ENCODE results near the gene OSGEP. TPM values are rescaled to one million over a fixed set of nuclear protein-coding genes. Genes with fewer than 3 reads are reported as not detected.
A peak's percentile ranks its signal among the peaks of the same experiment; 100 is the strongest.

Gene OSGEP
- total RNA-seq, 1 donor from 2014 or later, result 66.0 TPM

DNA sequence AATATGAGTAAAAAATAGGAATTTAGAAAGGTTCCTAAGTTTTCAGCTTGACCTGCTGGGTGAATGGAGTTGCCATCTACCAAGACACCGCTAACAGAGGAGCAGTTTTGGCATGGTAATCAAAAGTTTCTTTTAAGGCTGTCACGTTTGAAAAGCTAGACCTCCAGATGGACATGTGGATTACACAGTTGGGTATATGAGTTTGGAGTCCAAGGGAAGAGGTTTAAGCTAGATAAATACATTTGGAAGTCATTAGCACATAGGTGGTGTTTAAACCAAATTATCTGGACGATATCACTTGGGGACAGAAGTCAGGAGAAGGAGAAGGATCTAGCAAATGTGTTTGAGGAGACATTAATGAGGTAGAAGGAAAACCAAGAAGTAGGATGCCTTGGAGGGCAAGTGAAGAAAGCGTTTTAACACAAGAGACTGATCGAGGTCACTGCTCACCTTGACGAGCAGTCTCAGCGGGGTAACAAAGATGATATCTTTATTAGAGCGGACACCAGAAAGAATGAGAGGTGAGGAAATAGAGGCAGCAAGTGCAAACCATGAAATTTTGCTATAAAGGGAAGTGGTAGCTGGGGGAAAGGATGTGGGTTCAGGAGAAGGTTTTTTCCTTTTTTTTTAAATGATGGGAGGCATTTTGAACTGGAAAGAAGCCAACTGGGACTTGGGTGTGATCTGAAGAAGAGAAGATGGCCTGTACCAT, 32.2 kb upstream of the OSGEP start:
- no peaks in the 10 kb centered on the region for H3K36me3 Mint-ChIP-seq (ENCODE audit: low read depth)
- no peaks in the 10 kb centered on the region for H3K27me3 Mint-ChIP-seq (ENCODE audit: low read depth)
- H3K9me3 Mint-ChIP-seq, result no peaks in the 10 kb centered on the region
- H3K4me1 Mint-ChIP-seq (ENCODE audit: low read depth), result peaks cover 45% of the 10 kb centered on the region
- intact Hi-C loops (cut with micrococcal nuclease), result no loop called here
- no peak for DNase-seq (ENCODE audit: low spot score)
- no peak overlapping the region for H3K4me3 Mint-ChIP-seq (ENCODE audit: low read depth)
- no peak overlapping the region for H3K27ac Mint-ChIP-seq

GRCh38 chr14:20485900-20486299, 31.3 kb upstream of the OSGEP start:
- H3K4me3 Mint-ChIP-seq (ENCODE audit: low read depth), result no peak overlapping the region
- no peaks in the 10 kb centered on the region for H3K36me3 Mint-ChIP-seq (ENCODE audit: low read depth)
- H3K27ac Mint-ChIP-seq, result no peak overlapping the region
- no peak for DNase-seq (ENCODE audit: low spot score)
- H3K27me3 Mint-ChIP-seq (ENCODE audit: low read depth), result no peaks in the 10 kb centered on the region
- intact Hi-C loops (cut with micrococcal nuclease), result no loop called here
- H3K9me3 Mint-ChIP-seq, result no peaks in the 10 kb centered on the region
- H3K4me1 Mint-ChIP-seq (ENCODE audit: low read depth), result peaks cover 38% of the 10 kb centered on the region

GRCh38 chr14:20482382-20482781, 27.8 kb upstream of the OSGEP start:
- intact Hi-C loops (cut with micrococcal nuclease), result no loop called here
- H3K9me3 Mint-ChIP-seq, result no peaks in the 10 kb centered on the region
- H3K4me3 Mint-ChIP-seq (ENCODE audit: low read depth), result no peak overlapping the region
- H3K36me3 Mint-ChIP-seq (ENCODE audit: low read depth), result peaks cover 20% of the 10 kb centered on the region
- DNase-seq (ENCODE audit: low spot score), result no peak
- no peaks in the 10 kb centered on the region for H3K27me3 Mint-ChIP-seq (ENCODE audit: low read depth)
- H3K27ac Mint-ChIP-seq, result no peak overlapping the region
- peaks cover 15% of the 10 kb centered on the region for H3K4me1 Mint-ChIP-seq (ENCODE audit: low read depth)

- Mint-ChIP-seq H3K4me1 (ENCODE audit: low read depth) (peaks cover 29% of the 10 kb centered on the region), H3K4me3 (ENCODE audit: low read depth) (no peak overlapping the region), H3K27me3 (ENCODE audit: low read depth) (no peaks in the 10 kb centered on the region), H3K9me3 (no peaks in the 10 kb centered on the region), H3K36me3 (ENCODE audit: low read depth) (peaks cover 55% of the 10 kb centered on the region), H3K27ac (no peak overlapping the region)
- no peak for DNase-seq (ENCODE audit: low spot score)
- intact Hi-C loops (cut with micrococcal nuclease), result no loop called here
Observed at GRCh38 chr14:20478894-20479293, 24.3 kb upstream of the OSGEP start.

- Mint-ChIP-seq H3K27me3 (ENCODE audit: low read depth) (no peaks in the 10 kb centered on the region), H3K9me3 (no peaks in the 10 kb centered on the region), H3K4me3 (ENCODE audit: low read depth) (peak overlapping the region; percentile 51), H3K36me3 (ENCODE audit: low read depth) (peaks cover 68% of the 10 kb centered on the region), H3K27ac (peak overlapping the region; percentile 72), H3K4me1 (ENCODE audit: low read depth) (peaks cover 36% of the 10 kb centered on the region)
- no peak for DNase-seq (ENCODE audit: low spot score)
- intact Hi-C loops (cut with micrococcal nuclease), result loop anchor here (2.0 kb wide), 1 partner anchor 13 kb away; no protein-coding TSS in a partner anchor
Observed at GRCh38 chr14:20477211-20477876, 22.7 kb upstream of the OSGEP start.

DNA sequence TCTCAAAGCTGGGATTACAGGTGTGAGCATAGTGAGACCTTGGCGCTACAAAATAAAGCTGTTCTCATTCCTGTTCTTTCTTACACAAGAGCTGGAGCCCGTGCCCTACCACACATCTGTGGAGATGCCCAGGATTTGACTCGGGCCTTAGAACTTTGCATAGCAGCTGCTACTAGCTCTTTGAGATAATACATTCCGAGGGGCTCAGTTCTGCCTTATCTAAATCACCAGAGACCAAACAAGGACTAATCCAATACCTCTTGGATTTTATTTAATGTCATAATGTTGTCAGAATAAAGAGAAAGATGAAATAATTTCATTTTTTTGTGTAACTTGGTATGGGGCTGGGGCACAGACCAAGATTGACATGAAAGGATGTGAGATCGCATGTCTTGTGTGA, 22.2 kb upstream of the OSGEP start:
- Mint-ChIP-seq H3K4me1 (ENCODE audit: low read depth) (peaks cover 42% of the 10 kb centered on the region), H3K9me3 (no peaks in the 10 kb centered on the region), H3K36me3 (ENCODE audit: low read depth) (peaks cover 73% of the 10 kb centered on the region), H3K4me3 (ENCODE audit: low read depth) (no peak overlapping the region), H3K27me3 (ENCODE audit: low read depth) (no peaks in the 10 kb centered on the region), H3K27ac (peak overlapping the region; percentile 72)
- DNase-seq (ENCODE audit: low spot score), result no peak
- intact Hi-C loops (cut with micrococcal nuclease), result loop anchor here (2.0 kb wide), 1 partner anchor 14 kb away; no protein-coding TSS in a partner anchor

DNA sequence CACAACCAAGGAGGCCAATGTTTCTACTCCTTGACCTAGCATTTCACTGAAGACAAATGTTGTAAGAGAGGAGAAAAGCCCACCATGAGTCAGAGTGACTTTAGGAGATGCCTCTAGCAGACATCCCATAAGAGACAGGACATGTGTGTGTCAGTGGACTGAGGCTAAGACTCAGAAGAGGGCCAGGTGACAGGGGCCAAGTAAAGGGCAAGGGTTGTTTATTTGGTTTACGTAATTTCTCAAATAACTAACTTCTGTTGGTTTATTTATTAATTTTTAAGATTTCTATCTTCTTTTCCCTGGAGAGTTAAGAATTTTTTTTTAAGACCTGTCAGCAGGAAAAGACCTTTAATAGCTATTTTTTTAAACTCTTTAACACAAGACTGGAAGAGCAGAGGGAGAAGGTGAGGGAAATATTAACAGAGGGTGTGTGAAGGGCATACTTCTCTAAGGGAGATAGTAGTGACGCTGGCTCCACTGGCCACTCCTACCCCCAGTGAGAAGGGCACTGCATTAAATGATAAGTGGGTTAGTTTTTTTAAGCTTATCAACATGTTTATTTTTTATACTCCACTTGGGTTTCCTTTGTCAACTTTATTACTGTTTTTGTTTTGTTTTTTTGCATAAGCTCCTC, 18.0 kb upstream of the OSGEP start:
- no peaks in the 10 kb centered on the region for H3K9me3 Mint-ChIP-seq
- H3K36me3 Mint-ChIP-seq (ENCODE audit: low read depth), result peaks cover 66% of the 10 kb centered on the region
- H3K4me1 Mint-ChIP-seq (ENCODE audit: low read depth), result peaks cover 51% of the 10 kb centered on the region
- H3K4me3 Mint-ChIP-seq (ENCODE audit: low read depth), result peak overlapping the region; percentile 65
- DNase-seq (ENCODE audit: low spot score), result no peak
- no peaks in the 10 kb centered on the region for H3K27me3 Mint-ChIP-seq (ENCODE audit: low read depth)
- intact Hi-C loops (cut with micrococcal nuclease), result no loop called here
- peak overlapping the region; percentile 8 for H3K27ac Mint-ChIP-seq

DNA sequence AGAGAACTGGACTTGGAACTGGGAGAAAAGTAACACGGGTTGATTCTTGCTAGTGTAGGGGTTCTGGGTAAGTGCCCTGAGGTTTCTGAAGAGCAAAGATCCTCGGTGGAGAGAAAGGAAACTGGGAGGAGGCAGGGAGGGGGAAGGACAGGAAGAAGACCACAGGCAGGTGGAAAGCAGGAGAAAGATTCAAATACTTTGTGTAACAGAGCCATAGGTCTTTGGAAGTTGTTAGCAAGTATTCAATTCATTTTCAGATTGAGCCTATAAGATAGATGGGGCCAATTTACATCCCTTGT, 15.9 kb upstream of the OSGEP start:
- H3K4me3 Mint-ChIP-seq (ENCODE audit: low read depth), result peak overlapping the region; percentile 94
- H3K27ac Mint-ChIP-seq, result peak overlapping the region; percentile 96
- no peak for DNase-seq (ENCODE audit: low spot score)
- peaks cover 4% of the 10 kb centered on the region for H3K27me3 Mint-ChIP-seq (ENCODE audit: low read depth)
- peaks cover 37% of the 10 kb centered on the region for H3K4me1 Mint-ChIP-seq (ENCODE audit: low read depth)
- intact Hi-C loops (cut with micrococcal nuclease), result no loop called here
- H3K36me3 Mint-ChIP-seq (ENCODE audit: low read depth), result peaks cover 45% of the 10 kb centered on the region
- no peaks in the 10 kb centered on the region for H3K9me3 Mint-ChIP-seq

- Mint-ChIP-seq H3K27me3 (ENCODE audit: low read depth) (peaks cover 4% of the 10 kb centered on the region), H3K4me1 (ENCODE audit: low read depth) (peaks cover 36% of the 10 kb centered on the region), H3K27ac (peak overlapping the region; percentile 96), H3K9me3 (no peaks in the 10 kb centered on the region), H3K36me3 (ENCODE audit: low read depth) (peaks cover 40% of the 10 kb centered on the region), H3K4me3 (ENCODE audit: low read depth) (peak overlapping the region; percentile 94)
- peak; percentile 40 for DNase-seq (ENCODE audit: low spot score)
- intact Hi-C loops (cut with micrococcal nuclease), result loop anchor here (1.0 to 2.0 kb wide), 4 partner anchors 9 to 139 kb away; partner anchors contain the start of genes APEX1, PARP2 and PIP4P1
Observed at GRCh38 chr14:20469890-20470602, 15.4 kb upstream of the OSGEP start.

GRCh38 chr14:20469242-20469889, 14.8 kb upstream of the OSGEP start, which contains the start of gene PNP:
PNP (plus strand) TSS chr14:20469406; CDS start chr14:20469525, 119 bp downstream.
- peak; percentile 86 for DNase-seq (ENCODE audit: low spot score)
- Mint-ChIP-seq H3K4me3 (ENCODE audit: low read depth) (peak within 1 kb of the TSS; percentile 94), H3K36me3 (ENCODE audit: low read depth) (peaks cover 33% of the 10 kb centered on the region), H3K4me1 (ENCODE audit: low read depth) (peaks cover 32% of the 10 kb centered on the region), H3K27ac (peak within 1 kb of the TSS; percentile 96), H3K9me3 (no peaks in the 10 kb centered on the region), H3K27me3 (ENCODE audit: low read depth) (peaks cover 4% of the 10 kb centered on the region)
- intact Hi-C loops (cut with micrococcal nuclease), result loop anchor here (1.0 to 2.0 kb wide), 4 partner anchors 8 to 139 kb away; partner anchors contain the start of genes APEX1, PARP2 and PIP4P1

DNA sequence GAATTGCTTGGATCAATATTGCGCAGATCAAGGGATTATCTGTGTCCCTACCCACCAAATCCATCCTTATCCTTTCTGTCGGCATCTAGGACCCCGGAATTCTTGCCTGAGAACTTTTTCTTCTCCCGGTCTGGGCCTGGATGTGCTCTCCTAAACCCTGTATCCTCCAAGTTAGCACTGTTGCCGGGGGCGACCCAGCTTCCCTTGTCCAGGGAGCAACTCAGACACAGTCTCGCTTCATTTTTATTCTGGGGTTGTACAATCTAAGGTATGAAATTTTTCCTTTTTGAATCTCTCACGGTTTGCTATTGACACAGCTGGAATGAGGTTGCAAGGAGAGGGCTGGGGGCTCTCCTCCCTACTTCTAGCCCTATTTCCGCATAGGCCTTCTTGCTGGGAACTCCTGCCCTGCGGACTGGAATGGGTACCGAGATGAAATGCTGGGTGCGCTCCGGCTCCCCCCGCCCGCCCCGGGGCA, 14.2 kb upstream of the OSGEP start:
- peaks cover 27% of the 10 kb centered on the region for H3K4me1 Mint-ChIP-seq (ENCODE audit: low read depth)
- peaks cover 27% of the 10 kb centered on the region for H3K36me3 Mint-ChIP-seq (ENCODE audit: low read depth)
- intact Hi-C loops (cut with micrococcal nuclease), result loop anchor here (1.0 to 2.0 kb wide), 4 partner anchors 8 to 140 kb away; partner anchors contain the start of genes APEX1, PARP2 and PIP4P1
- DNase-seq (ENCODE audit: low spot score), result no peak
- H3K9me3 Mint-ChIP-seq, result no peaks in the 10 kb centered on the region
- H3K27ac Mint-ChIP-seq, result peak overlapping the region; percentile 96
- H3K4me3 Mint-ChIP-seq (ENCODE audit: low read depth), result peak overlapping the region; percentile 94
- peaks cover 4% of the 10 kb centered on the region for H3K27me3 Mint-ChIP-seq (ENCODE audit: low read depth)

Measured in activated T-helper 2 cell treated with anti-CD3 and anti-CD28 coated beads, Interferon-gamma antibody, Interleukin-2, Interleukin-4, amounts not matched to agents 10 μg/mL and 5 μg/mL and 100 μg/mL, durations not matched to agents 14 hours and 24 hours and 36 hours (primary cell).